Ectodermal cell (in vitro differentiated cells): ENCODE measurements around the gene SLIT1.

ENCODE experiments used
- H3K27ac ChIP-seq: 2 replicates; pipeline ENCODE4 v1.7.0; 2013; ENCODE audit warnings: mild to moderate bottlenecking, low read depth, low read length; ENCODE audit not compliant: insufficient read depth, poor library complexity, severe bottlenecking
- H3K27me3 ChIP-seq: 2 replicates; pipeline ENCODE4 v1.7.0; 2013; ENCODE audit warnings: mild to moderate bottlenecking, low read length; ENCODE audit not compliant: insufficient read depth, control insufficient read depth, poor library complexity, severe bottlenecking
- H3K36me3 ChIP-seq: one replicate; pipeline ENCODE4 v1.7.0; 2013; ENCODE audit warnings: low read length; ENCODE audit not compliant: control insufficient read depth, insufficient read depth
- H3K4me1 ChIP-seq: one replicate; pipeline ENCODE4 v1.7.0; 2013; ENCODE audit warnings: low read length; ENCODE audit not compliant: control insufficient read depth, insufficient read depth
- H3K4me3 ChIP-seq: 2 replicates; pipeline ENCODE4 v1.7.0; 2013; ENCODE audit warnings: low read depth, low read length, control low read depth; ENCODE audit not compliant: insufficient read depth
- H3K9me3 ChIP-seq: 2 replicates; pipeline ENCODE4 v1.7.0; 2013; ENCODE audit warnings: mild to moderate bottlenecking, low read length, moderate library complexity; ENCODE audit not compliant: control insufficient read depth
- WGBS, 2 experiments: methylation state at CpG; one replicate each; pipeline ENCODE4 v1.1.7; 2013; ENCODE audit warnings: missing lambda C conversion rate in 2 of 2; 5-methylcytosine and 5-hydroxymethylcytosine counted together

Gene SLIT1

GRCh38 chr10:97049670-97050069 lies 136.1 kb downstream of the SLIT1 start:
- WGBS, 2 experiments = 70 to 71% methylated on average over 7 of the region's 7 CpGs
- Histone ChIP-seq H3K27ac (no peak overlapping the region), H3K4me1 (no peaks in the 10 kb centered on the region), H3K36me3 (no peaks in the 10 kb centered on the region), H3K27me3 (no peaks in the 10 kb centered on the region), H3K4me3 (no peak overlapping the region), H3K9me3 (no peaks in the 10 kb centered on the region)

GRCh38 chr10:97048649-97049427 lies 136.9 kb downstream of the SLIT1 start:
- H3K9me3 ChIP-seq = no peaks in the 10 kb centered on the region
- H3K27me3 ChIP-seq = no peaks in the 10 kb centered on the region
- no peak overlapping the region for H3K27ac ChIP-seq
- H3K4me1 ChIP-seq = no peaks in the 10 kb centered on the region
- H3K4me3 ChIP-seq = no peak overlapping the region
- WGBS, 2 experiments = 90% methylated on average over 23 of the region's 23 CpGs
- H3K36me3 ChIP-seq = no peaks in the 10 kb centered on the region

GRCh38 chr10:97047788-97048187 lies 138.0 kb downstream of the SLIT1 start:
- Histone ChIP-seq H3K4me3 (no peak overlapping the region), H3K4me1 (no peaks in the 10 kb centered on the region), H3K36me3 (no peaks in the 10 kb centered on the region), H3K27me3 (no peaks in the 10 kb centered on the region), H3K27ac (no peak overlapping the region), H3K9me3 (no peaks in the 10 kb centered on the region)
- WGBS, 2 experiments = 84 to 86% methylated on average over 9 of the region's 9 CpGs

- WGBS, 2 experiments = 94 to 97% methylated on average over 4 to 5 of the region's 5 CpGs
- Histone ChIP-seq H3K9me3 (no peaks in the 10 kb centered on the region), H3K4me3 (no peak overlapping the region)
These were observed 138.5 kb downstream of the SLIT1 start for GRCh38 chr10:97047083-97047736.

GRCh38 chr10:97046456-97047082 lies 139.2 kb downstream of the SLIT1 start:
- 89% methylated on average over 11 of the region's 11 CpGs for WGBS, 2 experiments
- Histone ChIP-seq H3K4me3 (no peak overlapping the region), H3K4me1 (no peaks in the 10 kb centered on the region), H3K27ac (no peak overlapping the region), H3K9me3 (no peaks in the 10 kb centered on the region), H3K27me3 (no peaks in the 10 kb centered on the region), H3K36me3 (no peaks in the 10 kb centered on the region)

More at GRCh38 chr10:97047083-97047736, 138.5 kb downstream of the SLIT1 start:
- Histone ChIP-seq H3K27me3 (no peaks in the 10 kb centered on the region), H3K36me3 (no peaks in the 10 kb centered on the region), H3K27ac (no peak overlapping the region), H3K4me1 (no peaks in the 10 kb centered on the region)

GRCh38 chr10:97043563-97043855 lies 142.2 kb downstream of the SLIT1 start:
- 94 to 95% methylated on average over 14 of the region's 14 CpGs for whole genome bisulfite sequencing, 2 experiments
- Histone ChIP-seq H3K4me3 (no peak overlapping the region), H3K4me1 (no peaks in the 10 kb centered on the region), H3K36me3 (no peaks in the 10 kb centered on the region), H3K27ac (no peak overlapping the region), H3K9me3 (no peaks in the 10 kb centered on the region), H3K27me3 (no peaks in the 10 kb centered on the region)

- Histone ChIP-seq H3K27ac (no peak overlapping the region), H3K27me3 (peaks cover 1% of the 10 kb centered on the region), H3K36me3 (no peaks in the 10 kb centered on the region), H3K4me1 (peaks cover under 1% of the 10 kb centered on the region), H3K9me3 (no peaks in the 10 kb centered on the region), H3K4me3 (no peak overlapping the region)
- WGBS, 2 experiments = 94% methylated on average over 38 of the region's 38 CpGs
These were observed 142.8 kb downstream of the SLIT1 start for GRCh38 chr10:97042716-97043562.

GRCh38 chr10:97042081-97042480 lies 143.7 kb downstream of the SLIT1 start:
- no peaks in the 10 kb centered on the region for H3K36me3 ChIP-seq
- WGBS, 2 experiments = 89 to 90% methylated on average over 5 of the region's 5 CpGs

GRCh38 chr10:97040706-97041105 lies 145.1 kb downstream of the SLIT1 start:
- 95 to 99% methylated on average over 8 of the region's 8 CpGs for WGBS, 2 experiments
- Histone ChIP-seq H3K4me3 (no peak overlapping the region), H3K27me3 (peaks cover 3% of the 10 kb centered on the region), H3K36me3 (no peaks in the 10 kb centered on the region), H3K27ac (no peak overlapping the region), H3K4me1 (peaks cover 7% of the 10 kb centered on the region), H3K9me3 (no peaks in the 10 kb centered on the region)

More at GRCh38 chr10:97042081-97042480, 143.7 kb downstream of the SLIT1 start:
- Histone ChIP-seq H3K9me3 (no peaks in the 10 kb centered on the region), H3K27me3 (peaks cover 3% of the 10 kb centered on the region), H3K4me3 (no peak overlapping the region), H3K4me1 (peaks cover 7% of the 10 kb centered on the region), H3K27ac (no peak overlapping the region)

- Histone ChIP-seq H3K27me3 (peaks cover 3% of the 10 kb centered on the region), H3K27ac (no peak overlapping the region), H3K4me1 (peaks cover 7% of the 10 kb centered on the region), H3K36me3 (no peaks in the 10 kb centered on the region), H3K4me3 (no peak overlapping the region), H3K9me3 (no peaks in the 10 kb centered on the region)
- 94 to 97% methylated on average over 9 of the region's 9 CpGs for WGBS, 2 experiments
These were observed 145.5 kb downstream of the SLIT1 start for GRCh38 chr10:97040248-97040584.
